Activated effector memory CD4-positive, alpha-beta T cell treated with Interleukin-2 at 50 U/mL for 16 hours (primary cell): ENCODE measurements around the gene MAP3K8.

ENCODE experiments used
- DNase-seq: peaks from one replicate; pipeline ENCODE4 v3.0.0-alpha.2; 2020

The MAP3K8 gene

DNA sequence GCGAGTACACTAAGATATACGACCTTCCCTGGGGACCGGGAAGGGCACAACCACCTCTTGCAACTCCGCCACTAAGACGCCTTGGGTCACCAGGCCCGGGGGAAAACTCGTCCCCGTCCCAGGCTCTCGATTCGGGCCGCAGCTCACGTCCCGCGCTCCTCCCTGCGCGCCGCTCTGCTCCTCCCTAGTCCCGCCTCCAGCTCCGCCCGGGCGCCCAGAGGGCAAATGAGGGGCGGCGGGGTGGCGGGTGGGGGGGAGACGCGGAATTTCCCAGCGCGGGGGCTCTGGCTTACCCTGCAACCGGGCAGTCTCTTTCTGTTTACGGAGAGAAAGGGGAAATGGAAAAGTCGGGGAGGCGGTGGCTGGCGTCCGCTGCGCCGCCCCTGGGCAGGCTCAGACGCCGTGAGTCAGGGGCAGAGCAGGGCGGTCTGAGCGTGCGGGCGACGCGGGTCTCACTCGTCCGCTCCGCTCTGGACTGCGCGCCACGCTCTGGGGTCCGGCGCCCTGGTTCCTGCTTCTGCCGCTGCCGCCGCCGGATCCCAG lies at the start of gene MAP3K8:
TSS of gene MAP3K8 (plus strand) at position 455 of the 543 bp plus-strand sequence. CDS start 4,755 bp downstream, outside the sequence.
- peak; percentile 68 for DNase-seq

DNA sequence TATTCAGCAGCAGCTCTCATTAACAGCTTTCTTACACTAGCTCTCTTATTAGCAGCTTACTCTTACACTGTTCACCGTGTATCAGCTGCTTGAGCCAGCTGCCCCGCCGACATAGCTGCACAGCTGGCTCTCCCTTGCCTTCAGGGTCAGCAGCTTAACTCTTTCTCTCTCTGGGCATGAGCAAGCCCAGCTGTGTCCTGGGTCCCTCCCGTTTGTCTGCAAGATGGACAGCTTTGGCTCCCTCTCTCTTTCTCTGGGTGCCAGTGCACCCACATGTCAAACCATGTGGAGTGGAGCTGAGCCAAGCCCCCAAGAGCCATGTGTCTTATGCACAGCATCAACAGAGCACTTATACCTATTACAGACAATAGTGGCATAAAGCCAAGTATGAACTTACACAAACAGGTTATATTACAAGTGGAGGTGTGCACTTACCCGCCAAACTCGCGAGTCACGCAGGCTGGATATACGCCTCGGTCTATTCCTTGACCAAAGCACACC lies 49.2 kb upstream of the MAP3K8 start:
- no peak for DNase-seq

DNA sequence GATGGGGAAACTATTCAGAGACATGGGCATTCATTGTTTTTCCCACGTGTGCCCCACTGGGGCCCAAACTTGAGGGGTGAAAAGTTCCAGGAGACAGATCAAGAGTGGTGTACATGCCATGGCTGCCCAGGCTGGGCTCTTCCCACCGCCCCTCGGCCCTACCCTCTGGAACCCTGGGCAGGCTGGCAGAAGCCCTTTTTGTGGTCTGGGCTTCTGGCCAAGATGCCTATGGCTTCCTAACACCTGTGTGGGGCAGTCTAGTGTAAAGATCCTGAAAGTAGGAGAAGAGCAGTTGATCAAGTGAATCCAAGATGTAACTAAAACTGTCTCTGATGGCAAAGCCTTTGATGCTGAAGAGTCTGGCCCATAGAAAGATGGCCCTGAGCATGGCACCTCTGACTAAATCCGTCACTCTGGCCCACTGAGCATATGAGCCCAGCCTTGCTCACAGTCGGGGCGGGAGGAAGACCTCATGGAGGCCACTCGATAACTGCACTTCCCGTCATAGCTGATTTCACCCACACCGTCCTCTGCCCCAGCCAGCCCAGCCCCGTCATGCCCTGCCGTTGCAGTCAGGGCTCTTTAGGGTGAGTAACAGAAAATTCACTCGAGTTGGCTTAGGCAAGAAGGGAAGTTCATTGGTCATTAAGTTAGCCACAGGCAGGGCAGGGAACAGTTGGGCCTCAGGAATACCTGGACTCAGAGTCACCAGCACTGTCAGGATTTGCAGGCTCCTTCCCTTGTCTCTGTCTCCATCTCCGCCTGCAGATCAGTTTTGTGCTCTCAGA lies 47.0 kb upstream of the MAP3K8 start:
- DNase-seq, result no peak

DNA sequence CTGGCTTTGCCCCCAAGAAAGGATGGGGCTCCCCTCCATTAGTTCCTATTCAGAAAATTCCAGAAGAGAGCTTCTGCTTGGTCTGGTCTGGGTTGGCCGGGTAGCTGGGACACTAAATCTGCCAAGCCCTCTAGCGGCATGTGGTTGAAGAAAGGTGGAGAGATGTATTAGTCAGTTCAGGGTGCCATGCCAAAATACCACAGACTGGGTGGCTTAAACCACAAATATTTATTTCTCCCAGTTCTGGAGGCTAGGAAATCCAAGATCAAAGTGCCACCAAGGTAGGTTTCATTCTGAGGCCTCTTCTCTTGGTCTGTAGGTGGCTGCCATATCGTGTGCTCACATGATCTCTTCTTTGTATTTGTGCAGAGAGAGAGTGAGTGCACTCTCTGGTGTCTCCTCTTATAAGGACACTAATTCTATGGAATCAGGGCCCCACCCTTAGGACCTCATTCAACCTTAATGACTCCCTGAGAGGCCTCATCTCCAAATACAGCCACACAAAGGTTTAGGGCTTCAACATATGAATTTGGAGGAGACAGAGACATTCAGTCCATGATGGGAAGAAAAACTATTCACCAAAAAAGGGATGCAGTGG lies 46.2 kb upstream of the MAP3K8 start:
- no peak for DNase-seq

DNA sequence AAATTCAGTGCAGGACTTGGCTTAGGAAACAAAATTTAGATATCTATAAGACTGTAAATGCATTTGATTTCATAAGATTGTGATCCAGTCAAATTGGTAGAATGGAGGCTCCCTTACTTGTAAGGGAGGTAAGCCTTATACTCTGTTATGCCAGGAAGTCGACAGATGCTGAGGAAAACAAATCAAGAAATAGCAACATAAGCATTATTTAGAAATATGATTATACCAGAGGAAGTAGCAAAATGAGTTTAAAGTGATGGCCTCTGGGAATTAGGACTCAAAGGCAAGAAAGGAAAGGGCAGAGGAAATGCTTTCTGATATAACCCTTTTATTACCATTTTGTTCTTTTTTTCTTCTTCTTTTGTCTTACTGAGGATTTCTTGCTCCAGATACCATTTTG lies 44.4 kb upstream of the MAP3K8 start:
- DNase-seq, result no peak

DNA sequence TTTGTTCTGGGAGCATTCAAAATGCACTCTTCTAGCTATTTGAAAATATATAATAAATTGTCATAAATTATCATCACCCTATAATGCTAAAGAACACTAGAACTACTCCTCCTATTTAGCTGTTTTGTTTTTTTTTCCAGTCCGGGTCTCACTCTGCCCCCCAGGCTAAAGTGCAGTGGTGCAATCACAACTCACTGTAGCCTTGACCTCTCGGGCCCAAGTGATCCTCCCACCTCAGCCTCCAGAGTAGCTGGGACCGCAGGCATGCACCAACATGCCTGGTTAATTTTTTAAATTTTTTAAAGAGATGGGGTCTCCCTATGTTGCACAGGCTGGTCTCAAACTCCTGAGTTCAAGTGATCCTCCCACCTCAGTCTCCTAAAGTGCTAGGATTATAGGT lies 43.8 kb upstream of the MAP3K8 start:
- no peak for DNase-seq

DNA sequence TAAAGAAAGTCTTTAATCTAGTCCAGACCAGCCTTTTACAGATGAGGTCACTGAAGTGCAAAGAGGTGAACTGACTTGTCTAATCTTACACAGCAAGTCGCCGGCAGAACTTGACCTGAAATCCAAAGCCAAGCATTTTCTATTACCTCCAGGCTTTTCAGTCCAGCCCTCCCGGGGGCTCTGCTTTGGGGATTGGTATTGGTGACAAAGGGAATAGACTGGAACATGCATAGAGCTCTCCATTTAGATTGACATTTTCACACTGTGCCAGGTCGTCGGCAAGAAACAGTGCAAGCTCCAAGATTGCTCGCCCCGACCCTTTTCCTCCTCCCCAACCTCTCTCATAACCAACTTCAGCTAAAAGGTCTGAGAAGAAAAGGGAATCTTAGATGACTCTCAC lies 42.7 kb upstream of the MAP3K8 start:
- DNase-seq, result no peak

DNA sequence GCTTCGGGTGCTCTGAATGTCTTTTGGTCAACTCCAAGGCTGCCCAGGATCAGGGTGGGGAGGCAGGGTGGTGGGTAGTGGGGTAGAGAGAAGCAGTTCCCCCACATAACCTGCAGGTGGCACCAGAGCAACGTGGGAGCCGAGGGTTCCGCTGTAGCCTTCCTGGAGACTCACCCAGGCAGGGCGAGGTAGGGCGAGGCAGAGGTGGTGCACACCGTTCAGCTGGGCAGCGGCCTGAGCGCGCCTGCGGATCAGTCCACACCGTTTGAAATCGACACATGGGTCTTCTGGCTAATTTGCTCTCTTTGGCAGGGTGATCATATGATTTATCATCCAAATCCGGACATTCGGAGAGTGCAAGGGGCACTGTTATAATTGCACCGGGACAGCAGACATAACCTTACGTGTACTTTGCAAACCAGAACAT lies 41.4 kb upstream of the MAP3K8 start:
- DNase-seq, result peak; percentile 56

DNA sequence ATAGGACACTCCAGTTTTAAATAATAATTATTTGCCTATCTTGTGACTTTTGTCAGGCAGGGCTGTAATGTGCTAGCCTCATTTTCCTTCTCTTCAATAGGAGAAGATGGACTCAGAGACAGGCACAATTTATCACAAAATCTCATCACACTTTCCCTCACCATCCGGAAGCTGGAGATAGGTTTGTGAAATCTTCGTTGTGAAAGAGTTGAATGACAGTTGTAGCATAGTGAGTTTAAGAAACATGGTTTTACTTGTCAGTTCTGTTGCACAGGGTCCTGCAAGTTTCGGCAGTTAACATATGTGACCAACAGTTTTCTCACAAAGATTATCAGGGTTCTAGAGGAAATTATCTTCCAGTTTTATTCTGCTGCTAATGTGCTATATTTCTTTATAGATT lies 37.7 kb upstream of the MAP3K8 start:
- DNase-seq, result no peak

DNA sequence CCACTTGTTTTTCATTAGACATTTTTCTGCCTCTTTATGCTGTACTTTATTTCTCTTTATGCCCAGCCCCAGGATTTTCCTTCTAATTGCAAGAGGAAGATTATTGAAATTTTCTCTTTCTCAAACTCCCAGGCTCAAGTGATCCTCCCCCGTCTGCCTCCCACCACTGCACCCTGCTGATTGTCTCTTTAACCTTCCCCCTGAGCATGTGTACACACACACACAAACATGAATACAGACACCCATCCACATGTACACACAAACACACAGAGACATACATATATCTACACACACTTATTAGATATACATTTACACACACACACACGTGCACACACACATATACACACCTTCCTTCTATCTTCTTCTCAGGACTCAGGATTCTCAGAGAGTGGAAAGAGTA lies 37.3 kb upstream of the MAP3K8 start:
- DNase-seq, result no peak

DNA sequence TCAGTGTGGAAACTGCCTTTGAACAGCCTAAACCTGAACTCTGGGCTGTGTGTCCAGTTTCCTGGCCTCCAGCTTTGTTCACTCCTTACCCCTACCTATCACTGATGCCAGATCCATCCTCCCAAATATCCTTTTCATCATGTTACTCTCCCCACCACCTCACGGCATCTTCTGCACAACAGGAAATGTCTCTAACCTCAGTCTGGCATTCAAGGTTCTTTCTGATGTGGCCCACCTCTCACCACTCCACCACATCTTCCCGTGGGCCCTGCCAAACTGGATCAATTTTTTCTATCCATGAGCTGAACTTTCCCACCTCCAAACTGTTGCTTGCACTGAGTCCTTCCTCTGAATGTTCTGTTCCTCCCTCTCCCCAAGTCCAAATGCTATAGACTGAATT lies 35.8 kb upstream of the MAP3K8 start:
- DNase-seq, result no peak

DNA sequence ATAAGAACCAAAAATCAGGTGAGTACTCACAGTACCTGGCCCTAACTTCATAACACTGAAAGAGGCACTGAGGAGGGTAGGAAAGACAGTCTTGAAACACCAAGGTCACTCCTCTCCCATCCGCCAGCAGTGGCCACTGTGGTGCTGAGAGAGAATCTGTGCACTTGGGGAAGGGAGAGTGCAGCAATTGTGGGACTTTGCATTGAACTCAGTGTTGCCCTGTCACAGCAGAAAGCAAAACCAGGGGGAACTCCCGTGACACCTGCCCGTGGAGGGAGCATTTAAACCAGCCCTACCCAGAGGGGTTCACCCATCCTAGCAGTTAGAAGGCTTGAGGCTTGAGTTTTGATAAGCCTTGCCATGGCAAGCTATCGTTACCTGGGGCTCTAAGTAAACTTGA lies 35.2 kb upstream of the MAP3K8 start:
- no peak for DNase-seq

DNA sequence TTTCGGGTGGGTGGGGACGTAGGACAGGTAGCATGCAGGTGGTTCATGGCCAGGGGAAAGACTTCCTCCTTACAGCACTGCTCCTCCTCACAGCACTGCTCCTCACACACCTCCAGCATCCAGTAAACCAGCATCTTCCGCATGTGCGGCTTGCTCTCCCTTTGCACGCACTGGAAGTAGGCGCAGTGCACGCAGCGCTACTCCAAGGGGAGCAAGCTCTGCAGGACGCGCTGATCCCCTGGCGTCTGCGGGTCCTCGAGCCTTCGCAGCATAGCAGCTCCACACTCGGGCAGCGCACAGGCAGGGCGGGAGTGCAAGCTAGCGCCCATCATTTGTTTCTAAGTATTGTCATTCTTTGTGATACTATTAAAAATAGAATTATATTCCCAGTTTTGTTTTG lies 30.5 kb upstream of the MAP3K8 start:
- no peak for DNase-seq

DNA sequence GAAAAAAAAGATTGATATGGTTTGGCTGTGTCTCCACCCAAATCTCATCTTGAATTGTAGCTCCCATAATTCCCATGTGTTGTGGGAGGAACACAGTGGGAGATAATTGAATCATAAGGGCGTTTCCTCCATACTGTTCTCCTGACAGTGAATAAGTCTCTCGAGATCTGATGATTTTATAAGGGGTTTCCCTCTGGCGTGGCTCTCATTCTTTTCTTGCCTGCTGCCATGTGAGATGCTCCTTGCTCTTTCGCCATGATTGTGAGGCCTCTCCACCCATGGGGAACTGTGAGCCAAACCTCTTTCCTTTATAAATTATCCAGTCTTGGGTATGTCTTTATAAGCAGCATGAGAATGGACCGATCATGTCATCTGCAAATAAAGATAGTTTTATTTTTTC lies 29.4 kb upstream of the MAP3K8 start:
- DNase-seq, result no peak

DNA sequence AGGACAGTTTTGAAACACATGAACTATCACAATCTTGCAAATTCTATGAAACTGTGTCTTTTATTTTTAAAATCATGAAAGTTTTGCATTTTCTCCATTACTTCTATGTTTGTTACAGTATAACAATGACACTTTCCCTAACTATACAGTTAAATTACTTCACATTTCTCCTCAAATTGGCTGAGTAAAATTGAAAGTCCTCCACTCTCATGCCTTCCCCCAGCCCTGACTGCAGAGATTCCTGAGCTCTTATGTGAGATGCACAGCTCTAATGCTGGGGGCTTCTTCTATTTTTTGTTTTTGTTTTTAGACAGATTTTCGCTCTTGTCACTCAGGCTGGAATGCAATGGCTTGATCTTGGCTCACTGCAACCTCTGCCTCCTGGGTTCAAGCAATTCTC lies 22.7 kb upstream of the MAP3K8 start:
- DNase-seq, result no peak

DNA sequence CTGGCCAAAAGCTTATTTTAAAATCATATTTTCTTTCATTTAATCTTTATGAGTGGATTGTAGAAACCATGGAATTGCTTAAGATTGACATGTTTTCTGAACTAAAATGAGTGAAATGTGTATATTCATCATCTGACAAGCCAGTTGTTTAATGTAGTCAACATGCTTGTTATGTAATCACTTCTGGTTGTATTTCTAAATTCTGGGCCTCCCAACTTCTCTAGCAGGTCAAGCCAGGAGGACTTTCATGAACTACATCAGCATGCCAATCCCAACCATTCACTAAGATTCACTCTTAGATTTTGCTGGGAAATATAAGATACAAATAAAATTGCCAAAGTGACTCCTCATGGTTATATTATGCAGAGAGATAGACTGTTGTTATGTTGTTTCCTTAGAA lies 21.1 kb upstream of the MAP3K8 start:
- DNase-seq, result no peak

DNA sequence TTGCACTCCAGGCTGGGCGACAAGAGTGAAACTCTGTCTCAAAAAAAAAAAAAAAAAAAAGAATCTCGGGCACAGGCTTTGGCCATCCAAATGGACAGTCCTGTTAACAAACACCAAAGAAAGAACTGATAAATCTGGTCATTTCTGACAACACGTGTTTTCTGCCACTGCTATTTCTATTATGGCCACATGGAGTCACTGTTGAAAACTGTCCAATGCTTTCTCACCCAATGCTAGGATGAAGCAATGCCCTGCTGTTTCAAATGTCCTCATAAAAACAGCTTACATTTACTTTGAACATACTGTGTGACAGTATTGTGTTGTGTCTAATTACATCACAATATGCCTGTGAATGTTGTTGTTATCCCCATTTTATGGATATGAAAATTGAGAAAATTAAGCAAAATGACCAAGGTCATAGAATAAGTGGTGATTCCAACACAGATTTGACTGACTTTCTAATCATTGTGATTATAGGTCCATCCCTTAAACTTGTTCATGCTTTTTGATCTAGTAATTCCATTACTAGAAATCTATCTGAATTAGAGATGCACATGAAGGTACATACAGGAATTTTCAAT lies 19.9 kb upstream of the MAP3K8 start:
- DNase-seq, result no peak

DNA sequence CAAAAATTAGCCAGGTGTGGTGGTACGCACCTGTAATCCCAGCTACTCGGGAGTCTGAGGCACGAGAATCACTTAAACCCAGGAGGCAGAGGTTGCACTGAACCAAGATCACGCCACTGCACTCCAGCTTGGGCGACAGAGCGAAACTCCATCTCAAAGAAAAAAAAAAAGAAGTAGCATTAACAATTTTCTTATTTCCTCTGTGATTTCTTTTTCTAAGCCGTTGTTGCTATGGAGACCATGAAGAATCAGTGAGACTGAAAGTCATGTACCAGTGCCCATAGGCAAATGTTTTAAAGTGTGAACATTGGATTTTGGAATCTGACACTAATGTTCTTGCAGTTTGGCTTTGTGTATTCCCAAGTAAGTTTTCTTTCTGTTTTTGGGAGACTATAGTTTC lies 18.4 kb upstream of the MAP3K8 start:
- DNase-seq, result no peak

DNA sequence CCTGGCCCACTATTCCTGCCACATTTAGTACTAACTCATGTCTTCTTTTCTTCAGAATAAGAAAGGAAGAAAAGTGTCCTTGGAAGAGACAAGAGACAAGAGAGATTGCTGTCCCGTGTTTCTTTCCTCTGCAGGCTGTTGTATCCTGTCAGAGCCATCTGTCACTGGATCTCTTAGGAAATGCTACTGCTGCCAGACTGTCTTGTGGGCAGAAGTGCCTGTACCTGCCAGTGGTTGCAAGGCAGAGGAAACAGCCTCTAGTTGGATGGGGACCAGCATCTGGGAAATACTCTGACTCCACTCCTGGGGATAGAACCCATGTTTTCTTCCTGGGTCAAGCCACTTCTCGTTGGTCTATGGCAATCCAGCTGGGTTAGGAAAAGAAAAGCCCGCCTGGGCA lies 16.7 kb upstream of the MAP3K8 start:
- DNase-seq, result no peak

DNA sequence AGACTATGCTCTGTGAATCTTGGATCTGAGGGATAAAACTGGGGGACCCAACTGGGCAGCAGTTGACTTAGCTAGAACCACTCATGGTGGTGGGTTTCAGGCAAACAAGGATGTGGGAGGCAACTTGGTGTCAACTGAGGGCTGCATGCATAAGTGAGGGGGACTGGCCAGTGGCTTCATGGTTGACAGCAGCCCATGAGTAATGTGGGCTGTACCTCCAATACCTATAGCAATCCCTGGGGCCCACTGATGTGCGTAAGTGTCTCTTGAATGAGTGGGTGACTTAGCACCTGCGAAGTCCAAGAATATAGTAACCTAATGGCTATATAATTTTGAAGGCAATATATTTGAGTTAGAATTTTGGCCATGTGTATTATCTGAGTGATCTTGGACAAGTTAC lies 13.7 kb upstream of the MAP3K8 start:
- DNase-seq, result no peak

DNA sequence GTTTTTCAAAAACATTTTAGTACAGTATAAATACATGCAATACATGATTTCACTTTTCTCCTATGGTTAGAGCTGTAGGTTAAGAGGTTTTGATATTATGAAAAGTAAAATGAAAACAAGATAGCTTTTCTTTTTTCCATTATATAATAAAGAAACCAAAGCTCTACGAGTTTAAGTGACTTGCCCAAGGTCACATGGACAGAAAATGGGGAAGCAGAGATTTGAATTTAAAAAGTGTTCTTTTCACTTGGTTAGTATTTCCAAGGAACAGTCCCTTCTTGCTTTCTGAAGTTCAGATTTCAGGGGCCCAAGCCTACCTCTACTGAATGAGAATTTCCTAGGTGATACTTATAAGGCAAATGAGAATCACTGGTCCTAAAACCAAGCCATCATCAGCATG lies 13.2 kb upstream of the MAP3K8 start:
- no peak for DNase-seq

DNA sequence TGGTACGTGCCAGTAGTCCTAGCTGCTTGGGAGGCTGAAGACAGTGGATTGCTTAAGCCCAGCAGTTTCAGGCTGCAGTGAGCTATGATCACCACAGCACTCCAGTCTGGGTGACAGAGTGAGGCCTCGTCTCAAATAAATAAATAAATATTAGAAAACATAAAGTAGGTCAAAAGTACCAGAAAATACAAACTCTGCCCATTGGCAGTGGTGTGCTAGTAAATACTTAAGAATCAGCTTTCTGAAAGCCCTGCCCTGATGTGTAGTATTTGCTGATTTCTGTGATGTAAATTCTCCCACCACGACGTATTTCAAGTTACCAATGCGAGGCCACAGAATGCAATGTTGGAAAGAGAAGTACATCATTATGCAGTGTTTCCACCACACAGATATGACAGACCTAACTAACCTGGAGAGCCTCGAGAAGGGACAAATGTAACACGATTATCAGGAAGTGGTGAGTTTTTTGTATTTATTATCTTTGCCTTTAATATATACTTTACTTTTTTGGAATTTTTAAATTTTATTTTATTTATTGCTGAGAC lies 11.8 kb upstream of the MAP3K8 start:
- no peak for DNase-seq

DNA sequence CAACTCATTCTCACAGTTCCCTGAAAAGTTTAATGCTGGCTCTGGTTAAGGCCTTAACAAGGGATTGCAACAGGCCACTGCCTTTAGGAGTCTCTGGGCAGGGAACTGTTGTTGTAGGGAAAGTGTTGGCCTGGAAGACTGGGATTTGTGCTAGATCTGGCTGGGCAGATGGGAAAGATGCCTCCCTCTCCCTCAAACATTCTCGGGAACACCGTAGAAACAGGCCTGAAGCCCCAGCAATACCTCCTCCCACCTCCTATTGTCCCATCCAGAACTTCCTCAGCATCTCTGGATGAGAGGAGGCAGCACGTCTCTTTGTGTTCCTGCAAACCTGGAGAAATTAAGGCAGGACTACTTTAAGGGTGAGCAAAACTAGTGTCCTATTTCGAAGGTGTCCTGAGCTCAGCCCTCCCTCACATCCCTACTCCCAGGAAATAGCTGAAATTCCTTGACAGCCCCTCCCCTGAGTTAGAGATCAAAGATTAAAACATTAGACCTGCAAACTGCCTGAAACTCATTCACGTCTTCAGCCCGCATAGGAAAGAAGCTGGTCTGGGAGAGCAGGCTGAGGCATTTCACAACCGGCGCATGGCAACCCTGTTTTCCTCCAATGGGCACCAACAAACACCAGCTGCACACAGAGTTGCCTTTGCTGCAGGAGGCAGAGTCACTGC lies 10.9 kb upstream of the MAP3K8 start:
- DNase-seq, result no peak
